ENCODE data around the gene VSTM2B.
"Not testable (repeated sequence)": the region's sequence is repeated elsewhere in the genome, so short reads cannot be mapped to it uniquely, and the experiment has no call there.

Gene VSTM2B

DNA sequence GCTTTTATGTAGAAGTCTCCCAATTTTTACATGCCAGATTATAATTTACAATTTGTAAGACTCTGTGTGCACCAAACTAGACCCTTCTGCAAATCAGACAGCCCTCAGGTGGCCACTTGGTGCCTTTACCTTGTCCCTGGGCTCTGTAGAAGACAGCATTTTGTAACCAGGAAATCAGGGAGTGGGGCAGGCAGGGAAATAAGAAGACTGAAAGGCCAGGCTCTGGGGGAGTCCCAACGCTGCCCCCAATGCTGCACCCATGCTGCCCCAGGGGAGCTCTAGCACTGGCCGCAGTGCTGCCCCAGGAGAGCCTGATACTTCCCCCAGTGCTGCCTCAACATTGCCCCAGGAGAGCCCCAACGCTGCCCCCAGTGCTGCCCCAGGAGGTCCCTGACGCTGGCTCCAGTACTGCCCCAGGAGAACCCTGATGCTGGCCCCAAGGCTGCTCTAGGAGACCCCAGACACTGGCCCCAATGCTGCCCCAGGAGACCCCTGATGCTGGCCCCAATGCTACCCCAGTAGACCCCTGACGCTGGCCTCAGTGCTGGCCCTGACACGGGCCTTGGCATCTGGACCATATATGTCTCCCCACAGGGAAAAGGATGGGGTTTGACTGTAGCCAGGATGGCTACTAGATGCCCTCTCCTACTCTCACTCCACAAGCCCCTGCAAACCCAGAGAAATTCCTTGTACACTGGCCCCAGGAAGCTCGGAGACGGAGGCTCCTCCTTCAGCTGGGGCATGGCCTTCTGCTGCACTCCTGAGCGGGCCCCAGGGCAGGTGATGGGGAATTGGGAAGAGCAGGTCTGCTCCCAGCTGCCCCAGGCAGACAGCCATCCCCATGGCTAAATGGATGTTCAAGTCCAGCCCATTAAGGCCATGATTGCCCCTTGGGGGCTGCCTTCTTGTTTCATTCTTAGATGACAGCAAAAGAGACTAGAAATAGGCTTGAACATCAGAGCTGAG, 23.6 kb downstream of the VSTM2B start:
- no peak overlapping the region for H3K27ac Mint-ChIP-seq

DNA sequence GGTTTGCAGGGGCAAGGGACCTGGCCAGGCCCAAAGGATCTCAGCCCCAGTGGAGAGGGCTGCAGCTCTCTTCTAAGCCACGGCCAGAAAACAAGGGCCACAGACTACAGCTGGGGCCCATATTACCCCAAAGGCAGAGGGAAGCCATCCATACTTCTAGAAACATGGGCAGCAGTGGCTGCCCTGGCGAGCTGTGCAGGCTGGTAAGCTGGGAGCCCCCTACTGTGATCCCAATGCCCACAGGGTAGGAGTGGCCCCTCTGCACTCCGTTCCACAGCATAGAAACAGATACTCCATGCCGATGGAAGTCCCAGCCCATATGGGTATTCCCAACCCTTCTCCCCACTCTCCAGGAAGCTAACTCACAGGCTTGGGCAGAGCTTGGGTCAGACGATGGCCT, 25.1 kb downstream of the VSTM2B start:
- Mint-ChIP-seq H3K4me3 (no peak overlapping the region), H3K27ac (no peak overlapping the region), H3K36me3 (ENCODE audit: low read depth) (peaks cover 30% of the 10 kb centered on the region), H3K27me3 (ENCODE audit: low read depth, poor library complexity) (peaks cover 9% of the 10 kb centered on the region), H3K4me1 (no peaks in the 10 kb centered on the region), H3K9me3 (peaks cover 38% of the 10 kb centered on the region)
- no peak for DNase-seq
- no peak for TF ChIP-seq CTCF (IDR thresholded peaks at IDR 0.05)

More for the DNA sequence above, 23.6 kb downstream of the VSTM2B start:
- peaks cover 9% of the 10 kb centered on the region for H3K27me3 Mint-ChIP-seq (ENCODE audit: low read depth, poor library complexity)
- no peak for TF ChIP-seq CTCF (IDR thresholded peaks at IDR 0.05)
- H3K36me3 Mint-ChIP-seq (ENCODE audit: low read depth) = peaks cover 37% of the 10 kb centered on the region
- peaks cover 23% of the 10 kb centered on the region for H3K9me3 Mint-ChIP-seq
- no peak overlapping the region for H3K4me3 Mint-ChIP-seq
- H3K4me1 Mint-ChIP-seq = no peaks in the 10 kb centered on the region
- no peak for DNase-seq

DNA sequence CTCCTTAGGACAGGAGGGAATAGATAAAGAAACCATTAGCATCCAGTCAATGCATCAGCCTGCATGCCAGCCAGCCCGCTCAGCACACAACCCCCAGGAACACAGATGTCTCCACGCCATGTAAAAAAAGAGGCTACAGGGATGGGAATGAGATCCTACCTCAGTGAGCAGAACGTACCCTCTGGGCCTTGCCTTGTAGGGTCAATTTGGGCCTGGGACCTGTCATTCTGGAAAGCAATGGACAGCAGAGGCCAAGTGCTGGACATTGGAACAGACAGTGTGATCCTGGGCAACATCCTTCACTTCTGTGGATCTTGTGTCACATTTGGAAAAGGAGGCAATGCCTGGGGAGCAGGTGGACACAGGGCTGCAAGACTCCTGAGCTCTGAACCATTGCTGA, 26.0 kb downstream of the VSTM2B start:
- H3K4me3 Mint-ChIP-seq = no peak overlapping the region

GRCh38 chr19:29552454-29553280, 26.9 kb downstream of the VSTM2B start:
- peaks cover 8% of the 10 kb centered on the region for H3K27me3 Mint-ChIP-seq (ENCODE audit: low read depth, poor library complexity)
- no peak for TF ChIP-seq CTCF (IDR thresholded peaks at IDR 0.05)

More for the DNA sequence above, 26.0 kb downstream of the VSTM2B start:
- no peak for TF ChIP-seq CTCF (IDR thresholded peaks at IDR 0.05)
- Mint-ChIP-seq H3K27ac (no peak overlapping the region), H3K27me3 (ENCODE audit: low read depth, poor library complexity) (peaks cover 9% of the 10 kb centered on the region), H3K4me1 (no peaks in the 10 kb centered on the region), H3K9me3 (peaks cover 47% of the 10 kb centered on the region), H3K36me3 (ENCODE audit: low read depth) (peaks cover 30% of the 10 kb centered on the region)
- no peak for DNase-seq

GRCh38 chr19:29554149-29554548, 28.4 kb downstream of the VSTM2B start:
- Mint-ChIP-seq H3K27me3 (ENCODE audit: low read depth, poor library complexity) (peaks cover 7% of the 10 kb centered on the region), H3K4me3 (no peak overlapping the region), H3K9me3 (peaks cover 68% of the 10 kb centered on the region), H3K36me3 (ENCODE audit: low read depth) (peaks cover 32% of the 10 kb centered on the region), H3K27ac (no peak overlapping the region), H3K4me1 (no peaks in the 10 kb centered on the region)
- no peak for TF ChIP-seq CTCF (IDR thresholded peaks at IDR 0.05)
- DNase-seq = no peak

More at GRCh38 chr19:29552454-29553280, 26.9 kb downstream of the VSTM2B start:
- Mint-ChIP-seq H3K4me3 (no peak overlapping the region), H3K9me3 (peaks cover 56% of the 10 kb centered on the region), H3K27ac (no peak overlapping the region), H3K36me3 (ENCODE audit: low read depth) (peaks cover 30% of the 10 kb centered on the region), H3K4me1 (no peaks in the 10 kb centered on the region)
- no peak for DNase-seq

DNA sequence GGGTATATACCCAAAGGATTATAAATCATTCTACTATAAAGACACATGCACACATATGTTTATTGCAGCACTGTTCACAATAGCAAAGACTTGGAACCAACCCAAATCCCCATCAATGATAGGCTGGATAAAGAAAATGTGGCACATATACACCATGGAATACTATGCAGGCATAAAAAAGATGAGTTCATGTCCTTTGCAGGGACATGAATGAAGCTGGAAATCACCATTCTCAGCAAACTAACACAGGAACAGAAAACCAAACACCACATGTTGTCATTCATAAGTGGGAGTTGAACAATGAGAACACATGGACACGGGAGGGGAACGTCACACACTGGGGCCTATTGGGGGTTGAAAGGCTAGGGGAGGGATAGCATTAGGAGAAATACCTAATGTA, 33.3 kb downstream of the VSTM2B start:
- not testable (repeated sequence) for DNase-seq; H3K4me3 Mint-ChIP-seq; H3K4me1 Mint-ChIP-seq; H3K36me3 Mint-ChIP-seq (ENCODE audit: low read depth); H3K27ac Mint-ChIP-seq; H3K27me3 Mint-ChIP-seq (ENCODE audit: low read depth, poor library complexity)
- peaks cover 55% of the 10 kb centered on the region for H3K9me3 Mint-ChIP-seq
